Measurements from ENCODE around the gene SOX4.

- no peak for TF ChIP-seq EZH2 (IDR thresholded peaks at IDR 0.05; ENCODE audit: insufficient read depth, poor library complexity, severe bottlenecking)
- TF ChIP-seq EZH2phosphoT487 (IDR thresholded peaks at IDR 0.05; ENCODE audit: insufficient read depth, low read depth): no peak
Measured at GRCh38 chr6:21590346-21590745, 3.2 kb upstream of the SOX4 start.
